ENCODE results near the gene GJB2. TPM values are rescaled to one million over a fixed set of nuclear protein-coding genes. Genes with fewer than 3 reads are reported as not detected.

Gene GJB2
- total and polyA plus RNA-seq, 2 donors = 2.5 to 3.9 TPM

DNA sequence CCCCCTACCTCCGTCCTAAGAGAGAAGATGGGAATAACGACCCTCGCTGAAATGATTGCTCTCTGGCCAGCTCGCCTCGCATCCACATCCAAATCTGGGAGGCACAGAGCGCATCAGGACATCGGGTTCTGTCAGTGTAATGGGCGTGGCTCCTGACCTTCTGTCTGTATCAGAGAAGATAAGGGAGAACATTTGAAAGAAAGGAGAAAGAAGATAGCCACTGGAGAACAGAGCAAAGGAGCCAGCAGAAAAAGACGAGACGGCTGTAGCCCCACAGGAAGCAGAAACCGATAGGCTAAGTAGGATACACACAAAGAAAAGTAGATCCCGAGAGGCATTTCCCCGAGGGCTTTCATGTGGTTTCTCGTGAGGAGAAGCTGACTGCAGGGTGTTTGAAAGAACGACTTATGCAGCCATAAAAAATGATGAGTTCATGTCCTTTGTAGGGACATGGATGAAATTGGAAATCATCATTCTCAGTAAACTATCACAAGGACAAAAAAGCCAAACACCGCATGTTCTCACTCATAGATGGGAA, 14.0 kb upstream of the GJB2 start:
- 67% methylated on average over 16 of the region's 16 CpGs for WGBS
- H3K27ac ChIP-seq (ENCODE audit: low read depth) = no peak overlapping the region
- no peak for DNase-seq (ENCODE audit: extremely low spot score)
- H3K4me3 ChIP-seq (ENCODE audit: low read depth, low read length) = no peak overlapping the region
- H3K4me1 ChIP-seq (ENCODE audit: insufficient read depth) = no peaks in the 10 kb centered on the region
- no peaks in the 10 kb centered on the region for H3K36me3 ChIP-seq (ENCODE audit: insufficient read depth)

GRCh38 chr13:20206065-20206697, 13.4 kb upstream of the GJB2 start:
- DNase-seq (ENCODE audit: extremely low spot score) = no peak
- 74% methylated on average over 11 of the region's 11 CpGs for WGBS
- Histone ChIP-seq H3K27ac (ENCODE audit: low read depth) (no peak overlapping the region), H3K36me3 (ENCODE audit: insufficient read depth) (no peaks in the 10 kb centered on the region), H3K4me3 (ENCODE audit: low read depth, low read length) (no peak overlapping the region), H3K4me1 (ENCODE audit: insufficient read depth) (no peaks in the 10 kb centered on the region)

DNA sequence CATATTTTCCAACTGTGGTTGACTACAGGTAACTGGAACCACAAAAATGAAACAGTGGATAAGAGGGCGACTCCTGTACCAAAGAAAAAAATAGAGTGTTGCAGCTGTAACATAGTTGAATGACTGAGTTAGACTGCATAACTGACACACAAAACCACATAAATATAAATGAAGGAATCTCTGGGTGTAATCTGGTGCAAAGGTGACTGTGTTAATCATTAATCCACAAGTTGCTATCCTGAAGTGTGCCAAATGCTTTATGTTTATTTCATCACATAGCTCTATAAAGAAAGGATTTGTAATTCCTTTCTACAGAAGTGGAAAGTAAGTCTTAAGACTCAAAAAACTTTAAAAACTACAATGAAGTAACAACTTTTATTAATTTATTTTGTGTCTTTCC, 6.0 kb upstream of the GJB2 start:
- 79% methylated on average over 1 of the region's 1 CpG for WGBS

GRCh38 chr13:20197361-20197834, 4.7 kb upstream of the GJB2 start:
- DNase-seq (ENCODE audit: extremely low spot score) = no peak
- H3K4me3 ChIP-seq (ENCODE audit: low read depth, low read length) = no peak overlapping the region
- H3K27ac ChIP-seq (ENCODE audit: low read depth) = no peak overlapping the region
- no peaks in the 10 kb centered on the region for H3K36me3 ChIP-seq (ENCODE audit: insufficient read depth)
- H3K4me1 ChIP-seq (ENCODE audit: insufficient read depth) = peaks cover 4% of the 10 kb centered on the region
- 10% methylated on average over 5 of the region's 5 CpGs for WGBS

More for the DNA sequence above, 6.0 kb upstream of the GJB2 start:
- Histone ChIP-seq H3K4me3 (ENCODE audit: low read depth, low read length) (no peak overlapping the region), H3K4me1 (ENCODE audit: insufficient read depth) (no peaks in the 10 kb centered on the region), H3K27ac (ENCODE audit: low read depth) (no peak overlapping the region), H3K36me3 (ENCODE audit: insufficient read depth) (no peaks in the 10 kb centered on the region)
- no peak for DNase-seq (ENCODE audit: extremely low spot score)

DNA sequence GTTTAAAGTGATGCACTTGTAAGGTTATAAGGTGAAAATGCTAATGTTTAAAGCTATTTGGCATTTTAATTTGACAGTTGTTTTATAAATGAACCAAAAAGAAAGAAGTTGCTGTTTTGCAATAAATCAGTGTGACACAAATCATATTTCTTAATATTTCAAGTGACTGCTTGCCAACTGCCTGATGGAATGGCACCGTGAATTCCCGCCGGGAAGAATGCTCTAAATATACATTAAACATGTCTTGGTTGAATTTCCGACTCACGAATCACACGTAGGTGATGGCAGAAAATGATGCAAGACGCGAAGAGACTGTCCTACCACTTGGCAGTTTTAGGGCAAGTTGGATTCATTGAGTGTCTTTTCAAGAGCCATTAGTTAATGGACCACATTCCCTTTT, 3.1 kb upstream of the GJB2 start:
- 69% methylated on average over 8 of the region's 8 CpGs for WGBS
- Histone ChIP-seq H3K4me3 (ENCODE audit: low read depth, low read length) (no peak overlapping the region), H3K4me1 (ENCODE audit: insufficient read depth) (peaks cover 4% of the 10 kb centered on the region), H3K36me3 (ENCODE audit: insufficient read depth) (no peaks in the 10 kb centered on the region), H3K27ac (ENCODE audit: low read depth) (no peak overlapping the region)
- DNase-seq (ENCODE audit: extremely low spot score) = no peak

DNA sequence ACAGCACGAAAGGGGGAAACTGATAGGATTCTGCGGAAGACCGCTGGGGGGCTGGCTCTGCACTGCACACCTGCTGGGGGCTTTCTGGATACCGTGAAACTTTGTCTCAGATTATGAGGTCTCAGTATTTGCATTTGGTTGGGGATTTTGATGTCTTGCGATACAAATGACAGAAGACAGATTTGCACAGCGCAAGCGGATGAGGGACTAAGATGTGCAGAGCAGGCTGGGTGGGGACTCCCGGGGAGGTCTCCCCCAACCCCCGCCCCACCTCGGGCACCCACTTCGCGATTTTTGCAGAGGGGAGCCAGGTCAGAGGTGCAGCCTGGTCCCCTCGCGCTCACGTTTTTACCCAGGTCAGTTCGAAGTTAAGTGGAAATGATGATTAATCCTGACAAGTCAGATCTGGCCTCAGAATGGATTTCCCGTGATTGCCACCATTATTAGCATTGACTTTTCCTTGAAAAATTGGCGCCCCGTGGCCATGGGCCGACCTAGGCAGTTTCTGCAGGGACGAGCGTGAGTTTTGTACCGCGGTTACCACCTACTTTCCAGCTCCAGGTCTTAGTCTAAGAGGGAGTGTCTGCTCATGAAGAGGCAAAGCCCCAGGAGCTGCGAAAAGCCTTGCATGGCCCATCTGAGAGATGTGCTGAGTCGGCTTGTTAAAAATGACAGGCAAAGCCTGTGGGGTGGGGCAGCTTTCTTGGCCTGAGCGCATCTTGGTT, 1.3 kb upstream of the GJB2 start:
- DNase-seq (ENCODE audit: extremely low spot score) = no peak
- 9% methylated on average over 27 of the region's 27 CpGs for WGBS
- Histone ChIP-seq H3K4me1 (ENCODE audit: insufficient read depth) (peaks cover 4% of the 10 kb centered on the region), H3K27ac (ENCODE audit: low read depth) (no peak overlapping the region), H3K4me3 (ENCODE audit: low read depth, low read length) (no peak overlapping the region), H3K36me3 (ENCODE audit: insufficient read depth) (no peaks in the 10 kb centered on the region)

- no peaks in the 10 kb centered on the region for H3K36me3 ChIP-seq (ENCODE audit: insufficient read depth)
- H3K4me1 ChIP-seq (ENCODE audit: insufficient read depth) = peaks cover 4% of the 10 kb centered on the region
- H3K27ac ChIP-seq (ENCODE audit: low read depth) = no peak overlapping the region
- H3K4me3 ChIP-seq (ENCODE audit: low read depth, low read length) = peak overlapping the region; percentile 50
- no peak for DNase-seq (ENCODE audit: extremely low spot score)
- 2% methylated on average over 53 of the region's 53 CpGs for WGBS
Measured at GRCh38 chr13:20193162-20193906, 596 bp upstream of the GJB2 start.

DNA sequence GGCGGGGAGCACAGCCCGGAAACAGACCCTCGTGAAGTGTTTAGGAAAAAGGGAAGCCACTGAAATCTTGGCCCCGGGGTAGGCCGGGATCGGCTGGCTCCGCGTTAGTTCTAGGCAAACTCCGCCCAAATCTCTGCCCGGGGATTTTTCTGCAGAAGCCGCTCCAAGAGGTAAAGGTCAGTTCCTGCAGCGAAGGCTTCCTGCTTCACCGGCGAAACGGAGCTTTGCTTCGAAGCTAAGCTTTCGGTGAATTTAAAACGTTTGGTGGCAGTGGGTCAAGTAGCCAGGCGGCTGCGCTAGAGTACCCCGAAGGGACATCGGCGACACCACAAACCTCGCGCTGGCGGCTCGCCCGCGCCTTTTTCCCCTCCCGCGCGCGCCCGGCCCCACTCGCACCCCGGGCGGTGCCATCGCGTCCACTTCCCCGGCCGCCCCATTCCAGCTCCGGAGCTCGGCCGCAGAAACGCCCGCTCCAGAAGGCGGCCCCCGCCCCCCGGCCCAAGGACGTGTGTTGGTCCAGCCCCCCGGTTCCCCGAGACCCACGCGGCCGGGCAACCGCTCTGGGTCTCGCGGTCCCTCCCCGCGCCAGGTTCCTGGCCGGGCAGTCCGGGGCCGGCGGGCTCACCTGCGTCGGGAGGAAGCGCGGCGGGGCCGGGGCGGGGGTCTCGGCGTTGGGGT, 441 bp downstream of the GJB2 start:
- Histone ChIP-seq H3K27ac (ENCODE audit: low read depth) (no peak overlapping the region), H3K36me3 (ENCODE audit: insufficient read depth) (no peaks in the 10 kb centered on the region), H3K4me3 (ENCODE audit: low read depth, low read length) (peak overlapping the region; percentile 50), H3K4me1 (ENCODE audit: insufficient read depth) (peaks cover 4% of the 10 kb centered on the region)
- no peak for DNase-seq (ENCODE audit: extremely low spot score)
- 2% methylated on average over 73 of the region's 73 CpGs for WGBS

DNA sequence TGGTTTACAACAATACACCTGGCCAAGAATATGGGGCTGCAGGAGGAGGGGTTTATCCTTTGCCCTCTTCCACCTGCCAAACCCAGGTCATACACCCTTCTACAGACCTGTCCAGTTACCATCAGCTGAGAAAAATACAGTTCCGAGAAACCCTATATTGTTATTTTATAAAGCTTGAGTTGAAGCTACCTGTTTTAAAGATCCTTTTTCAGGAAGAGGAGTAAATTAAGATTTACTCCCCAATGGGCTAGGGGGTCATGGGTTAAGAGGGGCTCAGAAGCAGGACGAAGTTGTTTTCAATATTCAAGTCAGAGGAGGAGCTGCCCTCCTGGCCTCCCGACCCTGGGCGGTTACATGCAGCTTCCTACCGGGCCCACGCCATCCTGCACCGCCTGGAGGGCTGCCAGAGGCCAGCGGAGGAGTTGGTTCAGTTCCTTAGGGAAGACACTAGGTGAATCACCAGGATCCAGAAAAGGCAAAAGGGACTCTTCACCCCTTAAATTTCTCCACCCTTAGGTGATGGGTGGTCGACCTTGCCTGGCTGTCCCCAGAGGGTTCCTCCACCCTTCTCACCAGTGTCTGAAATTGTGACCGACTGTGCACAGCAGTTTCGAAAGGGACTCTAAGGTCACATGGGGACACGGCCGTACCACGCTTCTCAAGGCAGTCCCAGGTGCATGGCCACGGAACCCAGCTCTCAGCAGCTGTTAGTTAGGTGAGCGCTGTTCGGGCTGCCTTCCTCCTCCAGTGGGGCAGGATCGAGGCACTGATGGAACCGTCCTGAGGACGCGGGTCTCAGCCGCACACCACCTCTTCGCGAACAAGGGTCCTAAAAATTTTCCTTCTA, 1.2 kb downstream of the GJB2 start:
- Histone ChIP-seq H3K27ac (ENCODE audit: low read depth) (no peak overlapping the region), H3K4me3 (ENCODE audit: low read depth, low read length) (peak overlapping the region; percentile 50), H3K36me3 (ENCODE audit: insufficient read depth) (no peaks in the 10 kb centered on the region), H3K4me1 (ENCODE audit: insufficient read depth) (peaks cover 4% of the 10 kb centered on the region)
- no peak for DNase-seq (ENCODE audit: extremely low spot score)
- WGBS = 50% methylated on average over 24 of the region's 24 CpGs

DNA sequence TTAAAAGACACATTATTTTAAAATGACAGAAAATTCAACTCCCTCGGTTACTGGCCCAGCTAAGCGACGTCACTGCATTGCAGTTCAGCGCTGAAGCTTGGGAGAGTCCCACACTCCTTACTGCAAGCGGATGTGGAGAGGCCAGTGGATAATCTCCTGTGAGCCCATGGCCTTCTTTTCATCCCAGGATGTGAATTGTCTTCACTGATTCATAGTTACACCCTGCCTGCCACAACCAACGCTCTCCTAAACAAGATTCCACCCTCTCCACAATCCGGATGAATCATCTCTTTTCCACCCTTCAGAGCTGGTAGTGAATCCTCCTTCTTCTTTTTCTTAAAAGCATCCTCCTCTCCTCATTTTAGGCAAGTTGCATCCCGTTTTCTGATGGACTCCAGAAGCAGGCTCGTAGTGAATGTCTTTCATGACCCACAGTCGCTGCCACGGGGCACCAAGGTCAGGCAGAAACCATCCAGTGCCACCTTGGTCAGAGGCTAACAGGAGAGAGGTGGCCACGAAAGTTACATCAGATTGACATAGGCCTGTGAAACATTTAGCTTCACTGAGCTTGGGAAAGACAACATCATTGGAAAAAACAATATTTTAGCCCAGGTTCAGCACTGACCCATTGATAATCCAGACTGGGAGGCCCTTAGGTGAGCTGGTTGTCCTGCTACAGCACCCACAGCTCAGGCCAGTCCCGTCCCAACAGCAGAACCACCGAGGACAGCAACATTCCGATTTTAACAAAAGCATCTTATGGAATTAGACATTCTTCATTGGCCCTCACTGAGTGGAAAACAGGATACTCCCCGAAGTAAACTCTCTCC, 2.0 kb downstream of the GJB2 start:
- H3K36me3 ChIP-seq (ENCODE audit: insufficient read depth) = no peaks in the 10 kb centered on the region
- no peak overlapping the region for H3K27ac ChIP-seq (ENCODE audit: low read depth)
- peaks cover 4% of the 10 kb centered on the region for H3K4me1 ChIP-seq (ENCODE audit: insufficient read depth)
- WGBS = 88% methylated on average over 16 of the region's 16 CpGs
- no peak overlapping the region for H3K4me3 ChIP-seq (ENCODE audit: low read depth, low read length)
- DNase-seq (ENCODE audit: extremely low spot score) = no peak

- no peak overlapping the region for H3K4me3 ChIP-seq (ENCODE audit: low read depth, low read length)
- H3K4me1 ChIP-seq (ENCODE audit: insufficient read depth) = peaks cover 4% of the 10 kb centered on the region
- H3K27ac ChIP-seq (ENCODE audit: low read depth) = no peak overlapping the region
- WGBS = 77% methylated on average over 5 of the region's 5 CpGs
- no peak for DNase-seq (ENCODE audit: extremely low spot score)
- no peaks in the 10 kb centered on the region for H3K36me3 ChIP-seq (ENCODE audit: insufficient read depth)
Measured at GRCh38 chr13:20190076-20190475, 2.7 kb downstream of the GJB2 start.

All from urinary bladder (tissue), 4 donors.